ENCODE results near the gene KCNN3.

KCNN3 gene

GRCh38 chr1:154840269-154841176, 29.6 kb downstream of the KCNN3 start:
- no peak for DNase-seq (ENCODE audit: low spot score)

- no peak for DNase-seq (ENCODE audit: low spot score)
Measured at GRCh38 chr1:154839691-154840090, 30.4 kb downstream of the KCNN3 start.

GRCh38 chr1:154838988-154839387, 31.1 kb downstream of the KCNN3 start:
- no peak for DNase-seq (ENCODE audit: low spot score)

- no peak for DNase-seq (ENCODE audit: low spot score)
Measured at GRCh38 chr1:154838461-154838860, 31.6 kb downstream of the KCNN3 start.

GRCh38 chr1:154837672-154838171, 32.4 kb downstream of the KCNN3 start:
- DNase-seq (ENCODE audit: low spot score) = no peak

GRCh38 chr1:154837034-154837671, 32.9 kb downstream of the KCNN3 start:
- no peak for DNase-seq (ENCODE audit: low spot score)

GRCh38 chr1:154835531-154836324, 34.4 kb downstream of the KCNN3 start:
- no peak for DNase-seq (ENCODE audit: low spot score)

GRCh38 chr1:154833841-154834240, 36.2 kb downstream of the KCNN3 start:
- no peak for DNase-seq (ENCODE audit: low spot score)

- no peak for DNase-seq (ENCODE audit: low spot score)
Measured at GRCh38 chr1:154833209-154833608, 36.9 kb downstream of the KCNN3 start.

DNA sequence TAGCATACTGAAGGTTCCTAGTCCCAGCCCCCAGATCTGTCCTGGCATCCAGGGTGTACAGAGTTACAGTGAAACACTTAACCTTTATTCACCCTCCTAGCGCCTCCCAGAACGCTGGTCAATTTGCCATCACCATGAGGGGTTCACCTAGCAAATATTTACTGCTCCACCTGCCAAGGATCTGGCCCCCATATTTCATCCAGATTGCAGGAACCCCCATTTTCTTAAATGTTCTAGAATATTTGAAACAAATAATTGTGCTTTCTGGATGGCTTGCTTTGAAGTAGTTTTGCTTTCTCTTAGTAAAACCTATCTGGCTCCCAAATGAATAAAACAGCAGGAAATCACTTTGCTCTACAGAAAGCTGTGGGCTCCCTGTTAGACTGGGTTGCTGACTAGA, 37.7 kb downstream of the KCNN3 start:
- no peak for DNase-seq (ENCODE audit: low spot score)

DNA sequence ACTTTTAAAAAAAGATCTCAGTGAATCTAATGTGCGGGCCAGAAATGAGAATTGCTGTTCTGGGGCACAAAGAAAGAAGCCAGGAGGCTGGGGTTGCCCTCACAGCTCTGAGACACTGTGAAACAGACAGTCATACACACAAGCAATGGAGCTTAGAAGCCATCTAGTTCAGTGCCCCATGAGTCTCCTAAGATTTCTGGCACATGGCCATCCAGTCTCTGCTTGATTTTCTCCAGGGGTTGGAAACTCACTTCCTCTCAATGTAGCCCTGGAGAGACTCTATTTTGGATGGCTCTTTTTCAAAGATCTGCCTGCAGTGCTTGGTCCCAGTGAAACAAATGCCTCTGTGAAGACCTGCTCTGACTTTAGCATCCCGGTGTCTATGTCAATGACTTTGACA, 38.6 kb downstream of the KCNN3 start:
- DNase-seq (ENCODE audit: low spot score) = no peak

- no peak for DNase-seq (ENCODE audit: low spot score)
Measured at GRCh38 chr1:154829062-154829461, 41.0 kb downstream of the KCNN3 start.

DNA sequence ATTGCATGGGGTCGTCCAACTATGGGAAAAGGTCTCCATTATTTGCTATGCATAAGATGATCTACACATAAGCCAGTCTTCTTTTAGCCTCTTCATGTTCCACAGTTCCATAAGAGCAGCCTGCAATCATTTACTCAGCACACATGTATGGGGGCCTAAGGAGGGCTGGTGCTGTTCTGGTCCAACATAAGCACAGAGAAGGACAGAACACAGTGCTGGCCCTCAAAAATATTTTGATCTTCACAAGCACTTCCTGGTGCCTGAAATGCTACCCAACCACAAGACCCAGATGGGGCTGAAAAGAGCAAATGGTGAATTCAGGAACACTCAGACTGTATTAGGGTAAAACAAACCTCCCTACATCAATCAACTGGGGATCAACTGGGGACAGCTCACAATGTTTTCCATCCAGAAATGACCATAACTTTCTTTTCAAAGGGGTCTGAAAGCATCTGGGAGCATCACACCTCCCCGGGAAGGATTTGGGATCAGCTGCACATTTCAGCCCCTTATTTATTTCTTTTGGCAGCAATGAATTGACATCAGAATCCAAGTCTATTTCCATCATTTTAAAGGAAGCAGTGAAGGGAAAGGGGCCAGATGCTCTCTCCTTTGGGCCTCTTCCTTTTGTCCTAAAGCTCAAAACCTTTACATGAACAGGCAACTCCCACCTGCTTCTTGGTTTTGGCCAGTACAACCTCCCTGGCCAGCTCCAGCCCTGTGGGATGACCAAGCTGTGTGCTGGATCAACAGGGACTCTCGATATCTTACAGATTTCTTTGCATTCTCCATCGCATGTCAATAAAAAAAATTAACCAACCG, 45.7 kb downstream of the KCNN3 start:
- DNase-seq (ENCODE audit: low spot score) = no peak

DNA sequence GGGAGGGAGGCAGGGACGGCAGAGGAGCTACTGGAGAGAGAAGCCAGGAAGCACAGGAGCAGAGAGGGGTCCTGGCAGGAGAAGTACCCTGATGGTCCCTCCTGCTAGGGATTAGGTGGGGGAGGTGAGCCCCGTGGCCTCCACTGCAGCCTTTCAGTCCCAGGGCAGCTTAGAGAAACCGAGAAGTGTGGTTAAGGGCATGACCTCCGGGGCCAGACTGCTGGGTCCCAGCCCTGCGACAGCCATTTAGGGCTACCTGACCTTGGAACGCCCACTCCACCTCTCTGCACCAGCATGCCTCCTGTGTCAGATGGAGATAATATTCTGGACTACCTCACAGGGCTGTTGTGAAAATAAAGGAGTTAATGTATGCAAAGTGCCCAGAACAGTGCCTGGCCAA, 47.4 kb downstream of the KCNN3 start:
- DNase-seq (ENCODE audit: low spot score) = no peak

GRCh38 chr1:154822233-154822632, 47.8 kb downstream of the KCNN3 start:
- no peak for DNase-seq (ENCODE audit: low spot score)

- DNase-seq (ENCODE audit: low spot score) = no peak
Measured at GRCh38 chr1:154821083-154821482, 49.0 kb downstream of the KCNN3 start.

- no peak for DNase-seq (ENCODE audit: low spot score)
Measured at GRCh38 chr1:154820646-154821045, 49.4 kb downstream of the KCNN3 start.

- DNase-seq (ENCODE audit: low spot score) = no peak
Measured at GRCh38 chr1:154819628-154820590, 50.2 kb downstream of the KCNN3 start.

DNA sequence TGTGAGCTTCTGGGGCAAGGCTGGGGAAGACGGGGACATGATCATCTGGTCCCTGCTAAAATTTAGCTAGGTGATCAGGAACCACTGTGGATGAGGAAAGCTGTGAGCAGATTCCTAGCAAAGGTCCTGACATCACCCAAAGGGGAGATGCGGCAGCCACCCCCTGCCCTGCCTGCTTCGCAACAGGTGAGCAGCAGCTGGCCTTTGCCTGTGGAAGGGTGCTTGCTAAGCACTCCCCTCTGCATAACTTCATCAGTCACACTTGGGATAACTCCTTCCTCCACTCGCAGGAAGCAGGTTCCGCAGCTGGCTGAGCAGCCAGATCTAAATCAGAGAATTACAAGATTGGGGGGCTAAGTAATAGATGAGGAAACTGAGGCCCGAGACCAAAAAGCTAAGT, 51.2 kb downstream of the KCNN3 start:
- DNase-seq (ENCODE audit: low spot score) = no peak

GRCh38 chr1:154816937-154817336, 53.1 kb downstream of the KCNN3 start:
- DNase-seq (ENCODE audit: low spot score) = no peak

Measured in LoVo (cell line).